IPS DF 6.9 (cell line): Measurements from ENCODE around the gene LIN52.
A peak's percentile ranks its signal among the peaks of the same experiment; 100 is the strongest.

ENCODE experiments used
- DNase-seq: peaks from one replicate; pipeline ENCODE4 v3.0.0-alpha.2; 2013; ENCODE audit warnings: low read depth, low spot score
- H3K27ac ChIP-seq: one replicate; pipeline ENCODE4 v1.5.1; 2013; ENCODE audit warnings: low read length, control low read depth
- H3K27me3 ChIP-seq: 2 replicates; pipeline ENCODE4 v1.6.1; 2013; ENCODE audit warnings: mild to moderate bottlenecking, low read length; ENCODE audit not compliant: control insufficient read depth, insufficient read depth
- H3K36me3 ChIP-seq: 2 replicates; pipeline ENCODE4 v1.6.1; 2013; ENCODE audit warnings: low read length; ENCODE audit not compliant: control insufficient read depth, insufficient read depth
- H3K4me1 ChIP-seq: 2 replicates; pipeline ENCODE4 v1.6.1; 2013; ENCODE audit warnings: low read length; ENCODE audit not compliant: control insufficient read depth, insufficient read depth
- H3K4me3 ChIP-seq: 2 replicates; pipeline ENCODE4 v1.5.1; 2013; ENCODE audit warnings: mild to moderate bottlenecking, low read length
- H3K9me3 ChIP-seq: 2 replicates; pipeline ENCODE4 v1.6.1; 2013; ENCODE audit warnings: low read length, inconsistent platforms; ENCODE audit not compliant: control insufficient read depth, insufficient read depth
- WGBS: extraction: QIAGEN DNeasy Blood & Tissue Kit; methylation state at CpG from one replicate; pipeline ENCODE4 v1.1.7; 2013; ENCODE audit warnings: mixed read lengths, missing lambda C conversion rate; ENCODE audit not compliant: insufficient read length, insufficient coverage; 5-methylcytosine and 5-hydroxymethylcytosine counted together

The LIN52 gene

DNA sequence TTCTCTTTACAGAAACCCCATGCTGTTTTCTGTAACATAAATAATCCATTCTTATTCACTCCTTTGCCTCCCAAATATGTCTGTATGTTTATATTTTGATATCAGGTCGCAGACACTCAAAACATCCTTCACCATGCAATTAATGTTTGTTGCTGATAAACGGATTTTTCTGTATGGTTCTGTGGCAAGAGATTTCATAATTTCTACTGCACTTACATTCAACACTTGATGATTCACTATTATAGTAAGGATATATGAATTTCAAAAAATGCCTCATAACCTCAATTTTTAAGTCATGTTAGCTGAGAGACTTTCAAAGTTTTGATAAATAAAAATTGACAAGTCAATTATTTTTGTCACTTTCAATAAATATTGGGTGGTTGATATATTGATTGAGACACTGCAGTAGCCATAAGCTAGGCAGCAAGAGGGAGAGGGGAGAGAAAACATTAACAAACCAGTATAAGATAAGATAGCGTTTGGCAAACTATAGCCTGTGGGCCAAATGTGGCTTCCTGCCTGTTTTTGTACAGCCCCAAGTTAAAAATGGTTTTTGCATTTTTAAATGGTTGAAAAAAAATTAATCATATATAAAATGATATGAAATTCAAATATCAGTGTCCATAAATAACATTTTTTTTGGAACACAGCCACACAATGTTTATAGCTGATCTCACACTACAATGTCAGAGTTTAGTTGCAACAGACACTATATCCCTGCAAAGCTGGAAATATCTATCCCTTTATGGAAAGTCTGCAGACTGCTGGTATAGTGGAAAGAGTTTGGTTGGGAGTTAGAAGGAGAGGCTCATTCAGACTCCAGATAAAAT, 18.8 kb upstream of the LIN52 start:
- Histone ChIP-seq H3K27ac (no peak overlapping the region), H3K4me1 (no peaks in the 10 kb centered on the region), H3K36me3 (peaks cover 8% of the 10 kb centered on the region; the same call in 1 of the 2 replicates), H3K4me3 (no peak overlapping the region), H3K9me3 (no peaks in the 10 kb centered on the region), H3K27me3 (no peaks in the 10 kb centered on the region)
- DNase-seq, result no peak
- no CpG with 5 or more reads among the region's 3 CpGs for WGBS

DNA sequence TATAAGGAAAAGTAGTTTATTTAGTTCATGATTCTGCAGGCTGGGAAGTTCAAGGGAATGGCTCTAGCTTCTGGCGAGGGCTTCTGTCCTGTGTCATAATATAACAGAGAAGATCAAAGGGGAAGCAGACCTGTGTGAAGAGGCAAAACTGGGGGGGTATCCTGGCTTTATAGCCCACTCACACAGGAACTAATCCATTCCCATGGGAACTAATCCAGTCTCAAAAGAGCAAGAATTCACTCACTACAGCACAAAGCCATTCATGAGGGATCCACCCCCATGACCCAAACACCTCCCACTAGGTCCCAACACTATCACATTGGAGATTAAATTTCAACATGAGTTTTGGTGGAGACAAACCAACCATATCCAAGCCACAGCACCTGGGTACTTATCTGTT, 7.4 kb upstream of the LIN52 start:
- Histone ChIP-seq H3K36me3 (0 out of 2 replicates have a peak, but pooled peaks cover under 1% of the 10 kb centered on the region), H3K27ac (no peak overlapping the region), H3K9me3 (no peaks in the 10 kb centered on the region), H3K27me3 (no peaks in the 10 kb centered on the region), H3K4me1 (no peaks in the 10 kb centered on the region), H3K4me3 (no peak overlapping the region)
- no CpG with 5 or more reads among the region's 1 CpG for WGBS
- no peak for DNase-seq

DNA sequence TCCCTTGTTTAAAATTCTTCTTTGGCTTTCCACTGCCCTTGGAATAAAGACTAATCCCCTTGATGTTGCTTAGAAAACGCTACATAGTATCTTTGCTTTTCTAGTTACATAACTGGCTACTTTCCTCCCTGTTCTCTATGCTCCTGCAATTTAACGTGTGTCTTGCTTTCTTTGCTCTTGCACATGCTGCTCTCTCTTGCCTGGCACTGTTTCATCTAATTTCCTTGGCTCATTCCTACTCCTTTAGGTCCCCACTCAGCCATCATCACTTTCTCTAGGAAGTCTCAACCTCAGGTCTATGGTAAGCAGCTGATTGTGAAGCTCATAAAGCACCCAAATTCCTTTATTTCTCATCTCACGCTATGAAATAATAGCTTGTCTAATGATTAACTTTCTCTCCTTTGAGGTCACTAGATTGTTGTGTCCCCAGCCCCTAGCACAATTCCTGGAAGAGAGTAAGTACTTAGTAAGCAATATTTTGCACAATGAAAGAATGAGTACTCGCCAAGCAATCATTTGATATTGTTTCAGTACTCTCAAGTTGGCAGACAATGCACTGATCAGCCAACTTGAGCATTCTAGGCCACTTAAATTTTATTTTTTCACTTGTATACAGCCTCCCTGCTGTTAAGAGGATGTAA, 3.8 kb upstream of the LIN52 start:
- whole genome bisulfite sequencing, result no CpG with 5 or more reads among the region's 4 CpGs
- Histone ChIP-seq H3K4me3 (no peak overlapping the region), H3K4me1 (no peaks in the 10 kb centered on the region), H3K27me3 (no peaks in the 10 kb centered on the region), H3K27ac (no peak overlapping the region), H3K36me3 (no peaks in the 10 kb centered on the region), H3K9me3 (no peaks in the 10 kb centered on the region)
- no peak for DNase-seq

DNA sequence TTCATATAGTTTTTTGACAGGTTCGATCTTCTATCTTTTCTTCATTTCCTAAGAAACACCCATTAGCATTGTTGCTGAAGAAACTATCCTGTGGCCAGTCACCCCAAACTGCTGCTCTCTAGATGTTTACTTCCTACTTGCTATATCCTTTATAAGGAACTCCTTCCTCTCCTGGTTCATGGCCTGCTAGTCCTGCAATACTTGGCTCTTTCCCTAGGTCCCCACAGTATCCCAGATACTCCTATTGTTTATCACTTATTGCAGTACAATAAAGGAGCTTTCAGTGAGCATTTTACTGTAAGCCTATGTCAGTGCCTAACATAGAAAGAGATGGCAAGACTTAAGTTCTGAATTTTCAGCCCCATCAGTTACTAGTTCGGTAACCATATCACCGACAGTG, 3.3 kb upstream of the LIN52 start:
- WGBS, result no CpG with 5 or more reads among the region's 3 CpGs

DNA sequence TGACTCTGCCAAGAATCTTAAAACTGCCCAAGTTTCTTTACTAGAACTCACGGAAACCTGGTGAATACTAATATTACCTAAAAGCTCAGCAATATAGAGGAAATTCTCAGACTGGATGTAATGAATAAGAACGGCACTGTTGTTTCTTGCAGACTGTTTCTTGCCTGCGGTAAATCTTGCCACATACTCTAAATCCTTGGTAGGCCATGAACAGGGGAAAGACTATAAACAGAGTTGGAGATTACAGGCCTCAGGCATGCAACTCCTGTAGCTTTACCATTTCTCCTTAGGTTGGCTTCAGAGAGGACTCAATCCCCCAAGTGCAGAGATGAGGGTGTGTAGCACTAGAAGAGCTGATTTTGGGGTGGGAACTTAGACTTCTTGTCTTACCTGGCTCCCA, 1.6 kb upstream of the LIN52 start:
- DNase-seq, result no peak
- no peak overlapping the region for H3K27ac ChIP-seq
- WGBS, result no CpG with 5 or more reads among the region's 3 CpGs
- H3K27me3 ChIP-seq, result no peaks in the 10 kb centered on the region
- H3K36me3 ChIP-seq, result no peaks in the 10 kb centered on the region
- peak overlapping the region; percentile 85; the same call in 1 of the 2 replicates for H3K4me3 ChIP-seq
- H3K4me1 ChIP-seq, result no peaks in the 10 kb centered on the region
- H3K9me3 ChIP-seq, result no peaks in the 10 kb centered on the region

More for the DNA sequence above, 3.3 kb upstream of the LIN52 start:
- H3K4me3 ChIP-seq, result no peak overlapping the region
- DNase-seq, result no peak
- H3K4me1 ChIP-seq, result no peaks in the 10 kb centered on the region
- no peaks in the 10 kb centered on the region for H3K9me3 ChIP-seq
- no peaks in the 10 kb centered on the region for H3K36me3 ChIP-seq
- H3K27me3 ChIP-seq, result no peaks in the 10 kb centered on the region
- H3K27ac ChIP-seq, result no peak overlapping the region

DNA sequence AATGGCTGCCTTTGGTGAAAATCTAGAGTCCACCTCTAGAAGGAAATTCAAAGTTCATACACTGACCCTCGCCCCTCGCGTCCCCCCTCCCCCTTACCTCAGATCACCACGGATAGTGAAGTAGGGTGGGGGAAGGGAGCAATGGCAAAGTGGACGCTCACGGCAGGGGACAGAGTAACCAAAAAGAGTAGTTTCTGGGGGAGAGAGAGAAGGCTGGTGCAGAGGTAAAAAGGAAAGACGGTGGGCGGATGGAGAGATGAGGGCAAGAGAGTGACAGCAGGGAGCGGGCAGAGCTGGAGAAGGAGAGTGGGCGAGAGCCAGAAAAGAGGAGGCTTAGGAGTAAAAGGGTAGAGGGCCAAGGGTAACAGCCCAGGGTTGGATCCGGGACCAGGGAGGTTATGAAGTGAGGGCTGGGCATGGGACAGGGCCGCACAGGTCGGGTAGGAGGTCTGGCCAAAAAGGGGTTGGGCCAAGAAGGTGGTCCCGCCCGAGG, 926 bp upstream of the LIN52 start:
- Histone ChIP-seq H3K27me3 (no peaks in the 10 kb centered on the region), H3K27ac (no peak overlapping the region), H3K36me3 (no peaks in the 10 kb centered on the region), H3K4me1 (no peaks in the 10 kb centered on the region), H3K4me3 (peak overlapping the region; percentile 85), H3K9me3 (no peaks in the 10 kb centered on the region)
- no peak for DNase-seq
- WGBS, result no CpG with 5 or more reads among the region's 15 CpGs

DNA sequence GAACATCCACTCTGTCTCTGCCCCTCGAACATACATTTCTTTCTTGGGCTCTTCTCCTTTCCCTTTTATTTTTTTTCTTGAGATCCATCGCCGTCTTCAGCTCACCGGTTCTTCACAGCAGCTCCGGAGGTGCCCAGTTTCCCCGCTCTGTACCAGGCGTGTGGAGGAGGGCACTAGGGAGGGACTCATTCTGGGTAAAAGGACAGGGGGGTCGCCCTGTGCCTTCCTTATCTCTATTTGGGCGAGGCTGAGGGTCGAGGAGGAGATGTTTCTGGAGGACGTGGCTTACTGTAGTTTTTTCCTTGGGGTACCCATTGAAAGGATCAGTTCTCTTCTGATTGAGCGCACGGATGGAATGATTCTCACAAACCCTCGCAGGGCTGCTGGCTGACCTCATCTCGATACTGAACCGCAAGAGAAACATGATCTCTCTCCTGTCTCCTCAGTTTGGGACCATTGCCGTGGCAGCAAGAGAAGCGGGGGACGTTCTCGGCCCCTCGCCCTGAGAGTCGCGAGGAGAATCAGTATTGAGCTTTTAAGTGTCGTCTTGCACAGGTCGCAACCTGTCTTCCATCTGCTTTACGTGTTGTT, 386 bp downstream of the LIN52 start:
- no CpG with 5 or more reads among the region's 26 CpGs for WGBS
- Histone ChIP-seq H3K4me1 (no peaks in the 10 kb centered on the region), H3K36me3 (no peaks in the 10 kb centered on the region), H3K27ac (no peak overlapping the region), H3K9me3 (no peaks in the 10 kb centered on the region), H3K4me3 (peak overlapping the region; percentile 79; the same call in 1 of the 2 replicates), H3K27me3 (no peaks in the 10 kb centered on the region)
- DNase-seq, result no peak

DNA sequence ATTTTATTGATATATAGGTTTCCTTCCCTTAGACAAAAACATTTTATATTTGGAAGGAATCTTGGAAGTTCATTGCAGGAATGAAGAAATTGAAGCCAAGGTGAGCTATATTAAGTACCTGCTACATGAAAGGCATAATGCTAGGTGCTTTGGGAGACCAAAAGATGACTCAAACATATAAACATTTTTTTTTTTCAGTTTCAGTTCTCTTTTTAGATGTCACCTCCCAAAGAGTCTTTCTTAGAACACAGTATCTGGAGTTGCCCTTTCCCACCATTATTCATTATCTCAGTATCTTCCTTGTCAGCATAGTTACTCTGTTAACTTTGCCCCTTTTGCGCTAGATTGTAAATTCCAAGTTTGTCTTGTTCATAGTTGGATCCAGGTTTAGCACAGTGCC, 1.1 kb downstream of the LIN52 start:
- no peaks in the 10 kb centered on the region for H3K4me1 ChIP-seq
- no peak overlapping the region for H3K4me3 ChIP-seq
- no peaks in the 10 kb centered on the region for H3K27me3 ChIP-seq
- no peak for DNase-seq
- WGBS, result no CpG with 5 or more reads among the region's 1 CpG
- no peak overlapping the region for H3K27ac ChIP-seq
- H3K36me3 ChIP-seq, result no peaks in the 10 kb centered on the region
- no peaks in the 10 kb centered on the region for H3K9me3 ChIP-seq

DNA sequence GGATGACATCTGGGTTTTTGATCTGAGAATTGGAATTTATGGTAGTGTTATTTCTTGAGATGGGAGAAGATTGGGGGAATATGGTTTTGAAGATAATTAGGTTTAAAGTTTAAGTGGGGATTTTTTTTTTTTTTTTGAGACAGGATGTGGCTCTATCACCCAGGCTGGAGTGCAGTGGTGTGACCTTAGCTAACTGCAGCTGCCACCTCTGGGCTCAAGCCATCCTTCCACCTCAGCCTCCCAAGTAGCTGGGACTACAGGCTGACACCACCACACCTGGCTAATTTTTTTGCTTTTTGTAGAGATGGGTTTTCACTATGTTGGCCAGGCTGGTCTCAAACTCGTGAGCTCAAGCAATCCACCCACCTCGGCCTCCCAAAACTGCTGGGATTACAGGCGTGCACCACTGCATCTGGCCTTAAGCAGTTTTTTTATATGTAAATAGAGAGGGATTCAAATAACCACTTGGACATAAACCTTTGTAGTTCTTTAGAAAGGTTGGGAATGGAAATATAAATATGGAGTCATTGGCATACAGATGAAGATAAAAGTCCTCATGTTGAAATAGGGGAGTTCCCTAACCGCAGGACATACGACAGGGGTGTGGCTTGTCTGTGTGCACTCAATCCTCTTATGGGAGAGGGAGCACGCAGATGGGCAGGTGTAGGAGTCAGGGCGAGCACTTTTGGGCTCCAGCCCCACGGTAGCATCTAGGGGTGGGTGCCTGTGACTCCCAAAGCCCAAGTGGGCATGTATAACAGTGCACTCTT, 4.7 kb downstream of the LIN52 start:
- WGBS, result no CpG with 5 or more reads among the region's 8 CpGs
- no peak for DNase-seq

DNA sequence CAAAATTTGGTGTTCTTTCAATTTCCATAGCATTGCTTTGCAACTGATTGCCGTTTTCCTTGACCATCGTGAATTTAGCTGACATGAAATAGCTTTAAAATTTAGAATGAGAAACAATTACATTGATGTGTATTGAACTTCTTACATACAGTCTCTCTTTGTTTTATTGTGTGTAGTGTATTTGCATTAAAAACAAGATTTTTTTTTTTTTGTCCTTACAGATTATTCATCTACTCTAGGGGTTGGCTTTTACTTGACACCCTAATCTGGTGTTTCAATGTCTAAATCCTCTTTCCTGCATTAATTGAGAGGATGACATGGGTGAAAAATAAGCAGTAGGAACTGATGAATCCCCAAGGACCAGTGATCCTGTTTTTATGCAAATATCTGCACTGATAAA, 20.6 kb downstream of the LIN52 start:
- no peaks in the 10 kb centered on the region for H3K4me1 ChIP-seq
- DNase-seq, result no peak
- no peaks in the 10 kb centered on the region for H3K9me3 ChIP-seq
- H3K4me3 ChIP-seq, result no peak overlapping the region
- no CpG with 5 or more reads among the region's 2 CpGs for WGBS
- H3K27ac ChIP-seq, result no peak overlapping the region
- H3K27me3 ChIP-seq, result no peaks in the 10 kb centered on the region
- H3K36me3 ChIP-seq, result peaks cover 2% of the 10 kb centered on the region; the same call in 1 of the 2 replicates

More for the DNA sequence above, 4.7 kb downstream of the LIN52 start:
- H3K27me3 ChIP-seq, result no peaks in the 10 kb centered on the region
- no peaks in the 10 kb centered on the region for H3K9me3 ChIP-seq
- H3K36me3 ChIP-seq, result no peaks in the 10 kb centered on the region; the same call in 1 of the 2 replicates
- H3K4me3 ChIP-seq, result no peak overlapping the region
- no peaks in the 10 kb centered on the region for H3K4me1 ChIP-seq
- H3K27ac ChIP-seq, result no peak overlapping the region
